ENCODE measurements around the gene PHF2.
"Not testable (repeated sequence)": the region's sequence is repeated elsewhere in the genome, so short reads cannot be mapped to it uniquely, and the experiment has no call there.

Gene PHF2

GRCh38 chr9:93669958-93670207 is 93.5 kb downstream of the PHF2 start:
- Histone ChIP-seq H3K27me3 (replicated peaks; ENCODE audit: insufficient read depth, low read length) (no peaks in the 10 kb centered on the region), H2AFZ (ENCODE audit: low read length) (no peak overlapping the region), H3K9me3 (replicated peaks; ENCODE audit: insufficient read depth, low read length) (no peaks in the 10 kb centered on the region), H3K4me1 (ENCODE audit: low read length) (no peaks in the 10 kb centered on the region), H3K4me2 (ENCODE audit: low read depth, low read length) (no peak overlapping the region), H3K9me2 (replicated peaks; ENCODE audit: insufficient read depth, low read length) (no peaks in the 10 kb centered on the region), H3K79me2 (ENCODE audit: low read length) (no peaks in the 10 kb centered on the region), H3F3A (ENCODE audit: insufficient read depth, low read length) (no peaks in the 10 kb centered on the region), H3K27ac (ENCODE audit: low read length) (no peak overlapping the region), H3K36me3 (replicated peaks; ENCODE audit: insufficient read depth, low read length) (no peaks in the 10 kb centered on the region), H4K20me1 (ENCODE audit: insufficient read depth, low read length) (no peaks in the 10 kb centered on the region), H3K9ac (ENCODE audit: low read length) (no peak overlapping the region), H3K4me3 (ENCODE audit: low read length) (no peak overlapping the region)
- TF ChIP-seq EZH2 (optimal IDR thresholded peaks at IDR 0.05; ENCODE audit: low read depth, low read length) (no peak), CTCF (IDR thresholded peaks at IDR 0.05; ENCODE audit: low read length) (no peak), EZH2phosphoT487 (IDR thresholded peaks at IDR 0.05; ENCODE audit: low read length) (no peak)
- DNase-seq, result no peak

GRCh38 chr9:93670208-93671019 is 94.0 kb downstream of the PHF2 start:
- TF ChIP-seq EZH2phosphoT487 (IDR thresholded peaks at IDR 0.05; ENCODE audit: low read length) (no peak), CTCF (IDR thresholded peaks at IDR 0.05; ENCODE audit: low read length) (no peak), EZH2 (optimal IDR thresholded peaks at IDR 0.05; ENCODE audit: low read depth, low read length) (no peak)
- Histone ChIP-seq H3K9me3 (replicated peaks; ENCODE audit: insufficient read depth, low read length) (no peaks in the 10 kb centered on the region), H3K36me3 (replicated peaks; ENCODE audit: insufficient read depth, low read length) (no peaks in the 10 kb centered on the region), H2AFZ (ENCODE audit: low read length) (no peak overlapping the region), H3K27me3 (replicated peaks; ENCODE audit: insufficient read depth, low read length) (no peaks in the 10 kb centered on the region), H3F3A (ENCODE audit: insufficient read depth, low read length) (no peaks in the 10 kb centered on the region), H4K20me1 (ENCODE audit: insufficient read depth, low read length) (no peaks in the 10 kb centered on the region), H3K79me2 (ENCODE audit: low read length) (no peaks in the 10 kb centered on the region), H3K4me1 (ENCODE audit: low read length) (no peaks in the 10 kb centered on the region), H3K9me2 (replicated peaks; ENCODE audit: insufficient read depth, low read length) (no peaks in the 10 kb centered on the region), H3K4me2 (ENCODE audit: low read depth, low read length) (no peak overlapping the region), H3K27ac (ENCODE audit: low read length) (no peak overlapping the region), H3K9ac (ENCODE audit: low read length) (no peak overlapping the region), H3K4me3 (ENCODE audit: low read length) (no peak overlapping the region)
- no peak for DNase-seq

GRCh38 chr9:93671020-93671338 is 94.6 kb downstream of the PHF2 start:
- no peaks in the 10 kb centered on the region for H3F3A ChIP-seq (ENCODE audit: insufficient read depth, low read length)
- H3K9me3 ChIP-seq (replicated peaks; ENCODE audit: insufficient read depth, low read length), result no peaks in the 10 kb centered on the region
- H4K20me1 ChIP-seq (ENCODE audit: insufficient read depth, low read length), result no peaks in the 10 kb centered on the region
- no peak overlapping the region for H2AFZ ChIP-seq (ENCODE audit: low read length)
- H3K27ac ChIP-seq (ENCODE audit: low read length), result no peak overlapping the region
- no peaks in the 10 kb centered on the region for H3K79me2 ChIP-seq (ENCODE audit: low read length)
- no peak for DNase-seq
- no peak for TF ChIP-seq EZH2phosphoT487 (IDR thresholded peaks at IDR 0.05; ENCODE audit: low read length)
- no peak for TF ChIP-seq CTCF (IDR thresholded peaks at IDR 0.05; ENCODE audit: low read length)
- no peak for TF ChIP-seq EZH2 (optimal IDR thresholded peaks at IDR 0.05; ENCODE audit: low read depth, low read length)
- H3K9me2 ChIP-seq (replicated peaks; ENCODE audit: insufficient read depth, low read length), result no peaks in the 10 kb centered on the region
- H3K9ac ChIP-seq (ENCODE audit: low read length), result no peak overlapping the region
- no peaks in the 10 kb centered on the region for H3K4me1 ChIP-seq (ENCODE audit: low read length)
- H3K27me3 ChIP-seq (replicated peaks; ENCODE audit: insufficient read depth, low read length), result no peaks in the 10 kb centered on the region
- no peak overlapping the region for H3K4me2 ChIP-seq (ENCODE audit: low read depth, low read length)
- H3K4me3 ChIP-seq (ENCODE audit: low read length), result no peak overlapping the region
- no peaks in the 10 kb centered on the region for H3K36me3 ChIP-seq (replicated peaks; ENCODE audit: insufficient read depth, low read length)

GRCh38 chr9:93672330-93673020 is 96.1 kb downstream of the PHF2 start:
- H3K4me3 ChIP-seq (ENCODE audit: low read length); H2AFZ ChIP-seq (ENCODE audit: low read length); H4K20me1 ChIP-seq (ENCODE audit: insufficient read depth, low read length); H3K36me3 ChIP-seq (replicated peaks; ENCODE audit: insufficient read depth, low read length); H3K27ac ChIP-seq (ENCODE audit: low read length); DNase-seq; H3K27me3 ChIP-seq (replicated peaks; ENCODE audit: insufficient read depth, low read length); H3K9me2 ChIP-seq (replicated peaks; ENCODE audit: insufficient read depth, low read length); H3F3A ChIP-seq (ENCODE audit: insufficient read depth, low read length); H3K4me2 ChIP-seq (ENCODE audit: low read depth, low read length); H3K9me3 ChIP-seq (replicated peaks; ENCODE audit: insufficient read depth, low read length); H3K79me2 ChIP-seq (ENCODE audit: low read length); H3K4me1 ChIP-seq (ENCODE audit: low read length); H3K9ac ChIP-seq (ENCODE audit: low read length): not testable (repeated sequence)
